H1 (cell line): Measurements from ENCODE around the gene CD180. TPM values are rescaled to one million over a fixed set of nuclear protein-coding genes. Genes with fewer than 3 reads are reported as not detected.

Experiments
- CTCF ChIA-PET: fragments of 300-600 bp; sonication (Branson Sonifier 250); formaldehyde crosslinking; loops from one replicate; lab custom pipeline; 2021; ENCODE audit not compliant: partially characterized antibody; lab: Charles Lee
- POLR2A ChIA-PET: fragments of 300-600 bp; sonication (Branson Sonifier 250); formaldehyde crosslinking; loops from one replicate; lab custom pipeline; 2021; ENCODE audit warnings: inconsistent platforms; ENCODE audit not compliant: partially characterized antibody; lab: Charles Lee
- DNase-seq, 2 experiments: peaks; one replicate each; pipeline versions ENCODE4 v3.0.0 to v3.0.0-alpha.2; 2010 to 2022; ENCODE audit warnings: low spot score in 2 of 2, low read depth in 1 of 2, mixed read lengths in 1 of 2
- FAIRE-seq: peaks from 2 replicates; lab custom pipeline; 2011; peaks lifted over from hg19 to GRCh38; lab: Jason Lieb, UNC
- H2AFZ ChIP-seq: 2 replicates; pipeline ENCODE4 v1.8.1; 2012; ENCODE audit warnings: low read length, inconsistent platforms
- H2AK5ac ChIP-seq: 2 replicates; pipeline ENCODE4 v1.6.1; 2013; ENCODE audit warnings: low read depth, low read length
- H2BK120ac ChIP-seq: replicated peaks from 2 replicates; pipeline ENCODE3; 2013; ENCODE audit warnings: low read depth, low read length, inconsistent platforms
- H2BK12ac ChIP-seq: 2 replicates; pipeline ENCODE4 v1.6.1; 2013; ENCODE audit warnings: low read depth, low read length
- H2BK15ac ChIP-seq: 2 replicates; pipeline ENCODE4 v1.6.1; 2013; ENCODE audit warnings: low read length
- H2BK20ac ChIP-seq: 2 replicates; pipeline ENCODE4 v1.6.1; 2013; ENCODE audit warnings: low read length
- H2BK5ac ChIP-seq: 2 replicates; pipeline ENCODE4 v1.6.1; 2013; ENCODE audit warnings: low read depth, low read length
- H3K14ac ChIP-seq: 2 replicates; pipeline ENCODE4 v1.6.1; 2013; ENCODE audit warnings: inconsistent platforms; ENCODE audit not compliant: insufficient read length
- H3K18ac ChIP-seq: 2 replicates; pipeline ENCODE4 v1.6.1; 2013; ENCODE audit warnings: low read length; ENCODE audit errors: extremely low read depth
- H3K23ac ChIP-seq: 2 replicates; pipeline ENCODE4 v1.6.1; 2013; ENCODE audit warnings: inconsistent platforms; ENCODE audit not compliant: insufficient read length
- H3K23me2 ChIP-seq: 2 replicates; pipeline ENCODE4 v1.6.1; 2013; ENCODE audit warnings: low read depth, low read length
- H3K27ac ChIP-seq: 2 replicates; pipeline ENCODE4 v1.6.1; 2011; ENCODE audit warnings: low read depth, low read length, inconsistent platforms
- H3K27me3 ChIP-seq, 4 experiments: replicated peaks in 1 of 4; 1 replicate in 1 of 4; 2 replicates in 3 of 4; pipeline versions ENCODE4 v1.6.1 to v1.8.1; 2011 to 2013; ENCODE audit warnings: low read length in 3 of 4, mild to moderate bottlenecking in 3 of 4, inconsistent platforms in 2 of 4, mixed read lengths in 2 of 4, moderate library complexity in 1 of 4; ENCODE audit not compliant: control insufficient read depth in 3 of 4, insufficient read depth in 3 of 4; ENCODE audit errors: extremely low read depth in 1 of 4
- H3K36me3 ChIP-seq, 4 experiments: 2 replicates each; pipeline versions ENCODE4 v1.6.1 to v1.8.1; 2011 to 2013; ENCODE audit warnings: mild to moderate bottlenecking in 4 of 4, low read length in 3 of 4, moderate library complexity in 2 of 4, control low read depth in 1 of 4, inconsistent platforms in 1 of 4; ENCODE audit not compliant: insufficient read depth in 4 of 4, control insufficient read depth in 2 of 4
- H3K4ac ChIP-seq: replicated peaks from 2 replicates; pipeline ENCODE3; 2013; ENCODE audit warnings: low read length, low read depth, mixed read lengths, inconsistent platforms; ENCODE audit not compliant: insufficient read length
- H3K4me1 ChIP-seq, 4 experiments: replicated peaks in 1 of 4; 1 replicate in 1 of 4; 2 replicates in 3 of 4; pipeline versions ENCODE4 v1.6.1 to v1.8.1; 2011 to 2013; ENCODE audit warnings: low read length in 3 of 4, inconsistent platforms in 2 of 4, mixed read lengths in 1 of 4; ENCODE audit not compliant: insufficient read depth in 4 of 4, control insufficient read depth in 3 of 4
- H3K4me2 ChIP-seq, 2 experiments: 2 replicates each; pipeline versions ENCODE4 v1.6.1 to v1.8.1; 2011 to 2013; ENCODE audit warnings: low read depth in 2 of 2, low read length in 2 of 2, control low read depth in 1 of 2, inconsistent platforms in 1 of 2, mild to moderate bottlenecking in 1 of 2; ENCODE audit not compliant: insufficient read depth in 1 of 2
- H3K4me3 ChIP-seq, 4 experiments: fragments of 200-600, 300-600 bp in 1 of 4; sonication (generic), shearing (Covaris generic), sonication (Bioruptor Twin) in 1 of 4; 2 replicates each; pipeline versions ENCODE4 v1.5.1 to v1.8.1; 2011 to 2016; ENCODE audit warnings: low read length in 4 of 4, low read depth in 3 of 4, control low read depth in 2 of 4, inconsistent platforms in 2 of 4, mild to moderate bottlenecking in 2 of 4, mixed read lengths in 1 of 4, moderate library complexity in 1 of 4; ENCODE audit not compliant: insufficient read depth in 2 of 4; ENCODE audit errors: extremely low read depth in 1 of 4
- H3K56ac ChIP-seq: replicated peaks from 2 replicates; pipeline ENCODE3; 2013; ENCODE audit warnings: low read depth, mild to moderate bottlenecking, mixed read lengths, low read length, inconsistent platforms; ENCODE audit not compliant: insufficient read length
- H3K79me1 ChIP-seq: 2 replicates; pipeline ENCODE4 v1.6.1; 2013; ENCODE audit warnings: low read depth, low read length, control low read depth
- H3K79me2 ChIP-seq, 2 experiments: 2 replicates each; pipeline versions ENCODE4 v1.6.1 to v1.8.1; 2012 to 2013; ENCODE audit warnings: low read length in 2 of 2, mild to moderate bottlenecking in 2 of 2, inconsistent platforms in 1 of 2; ENCODE audit not compliant: insufficient read depth in 2 of 2, control insufficient read depth in 1 of 2
- H3K9ac ChIP-seq, 4 experiments: replicated peaks in 1 of 4; 1 replicate in 1 of 4; 2 replicates in 3 of 4; pipeline versions ENCODE4 v1.6.1 to v1.8.1; 2011 to 2013; ENCODE audit warnings: low read depth in 3 of 4, low read length in 3 of 4, control low read depth in 2 of 4, mild to moderate bottlenecking in 2 of 4, moderate library complexity in 2 of 4, inconsistent platforms in 1 of 4; ENCODE audit errors: extremely low read depth in 1 of 4
- H3K9me3 ChIP-seq, 2 experiments: 2 replicates each; pipeline versions ENCODE4 v1.6.1 to v1.8.1; 2012 to 2013; ENCODE audit warnings: mild to moderate bottlenecking in 2 of 2, moderate library complexity in 2 of 2, control low read depth in 1 of 2, inconsistent platforms in 1 of 2, low read depth in 1 of 2, low read length in 1 of 2, mixed read lengths in 1 of 2; ENCODE audit not compliant: insufficient read depth in 2 of 2
- H4K20me1 ChIP-seq, 2 experiments: replicated peaks in 1 of 2; 2 replicates each; pipeline versions ENCODE3 to v1.8.1; 2011 to 2013; ENCODE audit warnings: inconsistent platforms in 2 of 2, low read length in 2 of 2, mild to moderate bottlenecking in 1 of 2; ENCODE audit not compliant: insufficient read depth in 2 of 2, control insufficient read depth in 1 of 2
- H4K5ac ChIP-seq: 2 replicates; pipeline ENCODE4 v1.6.1; 2013; ENCODE audit warnings: low read length, low read depth, mixed read lengths, inconsistent platforms; ENCODE audit not compliant: insufficient read length
- H4K8ac ChIP-seq: 2 replicates; pipeline ENCODE4 v1.8.0; 2013; ENCODE audit warnings: mild to moderate bottlenecking, moderate library complexity, low read length, inconsistent platforms; ENCODE audit not compliant: insufficient read depth; ENCODE audit errors: extremely low read depth
- H4K91ac ChIP-seq: replicated peaks from 2 replicates; pipeline ENCODE3; 2013; ENCODE audit warnings: low read length, mixed read lengths, inconsistent platforms; ENCODE audit not compliant: insufficient read length
- BACH1 ChIP-seq: IDR thresholded peaks from 2 replicates; pipeline ENCODE4 v1.6.1; 2012; ENCODE audit warnings: low read length, improper control_type of control experiment
- CBX5 ChIP-seq: fragments of 300-800, 300-1000 bp; sonication (generic); IDR thresholded peaks from 2 replicates; pipeline ENCODE4 v1.7.1; 2016; ENCODE audit warnings: antibody characterized with exemption, low read length, low read depth
- EP300 ChIP-seq, 2 experiments: IDR thresholded peaks; 1 replicate in 1 of 2; 2 replicates in 1 of 2; pipeline ENCODE4 v1.6.1; 2011 to 2012; ENCODE audit warnings: low read depth in 2 of 2, low read length in 2 of 2, mild to moderate bottlenecking in 2 of 2, borderline replicate concordance in 1 of 2, inconsistent platforms in 1 of 2, moderate library complexity in 1 of 2
- JUN ChIP-seq: IDR thresholded peaks from 2 replicates; pipeline ENCODE4 v1.6.1; 2011; ENCODE audit warnings: low read depth, mild to moderate bottlenecking, improper control_type of control experiment, low read length
- RNF2 ChIP-seq: fragments of 200-900, 300-1000 bp; sonication (generic); IDR thresholded peaks from 2 replicates; pipeline ENCODE4 v1.7.1; 2016; ENCODE audit warnings: borderline replicate concordance, low read depth, mild to moderate bottlenecking, antibody characterized with exemption, low read length; ENCODE audit not compliant: poor library complexity, severe bottlenecking; ENCODE audit errors: missing control alignments
- SIRT6 ChIP-seq: IDR thresholded peaks from one replicate; pipeline ENCODE4 v1.7.1; 2012; ENCODE audit warnings: low read length, inconsistent platforms
- SIX5 ChIP-seq: IDR thresholded peaks from 2 replicates; pipeline ENCODE4 v1.6.1; 2011; ENCODE audit warnings: mild to moderate bottlenecking, low read depth, low read length
- SP1 ChIP-seq: IDR thresholded peaks from 2 replicates; pipeline ENCODE4 v1.6.1; 2011; ENCODE audit warnings: low read depth, low read length
- SP4 ChIP-seq: IDR thresholded peaks from 2 replicates; pipeline ENCODE4 v1.6.1; 2012; ENCODE audit warnings: low read length, inconsistent platforms
- SUZ12 ChIP-seq: fragments of 200-600 bp; sonication (generic); IDR thresholded peaks from 2 replicates; pipeline ENCODE4 v1.6.1; 2012; ENCODE audit warnings: mild to moderate bottlenecking, inconsistent platforms, low read length, moderate library complexity, mixed read lengths
- TAF1 ChIP-seq: IDR thresholded peaks from 2 replicates; pipeline ENCODE4 v1.6.1; 2011; ENCODE audit warnings: mild to moderate bottlenecking, low read depth, low read length
- TAF7 ChIP-seq: optimal IDR thresholded peaks from 2 replicates; pipeline ENCODE3; 2011; ENCODE audit warnings: low read depth, mild to moderate bottlenecking, inconsistent platforms, low read length, moderate library complexity, borderline replicate concordance
- polyA plus RNA-seq, 7 experiments: library from polyadenylated mRNA; depleted of rRNA in 3 of 7; stranded (reverse) in 5 of 7; unstranded in 2 of 7; fragments of >200 nt in 5 of 7; fragments of 200-250 nt in 2 of 7; gene quantifications; 1 replicate in 5 of 7; 2 replicates in 1 of 7; 4 replicates in 1 of 7; pipeline versions ENCODE4 v1.2.1 to v1.2.3, GENCODE V29; 2011 to 2013; ENCODE audit warnings: missing spikeins in 2 of 7, mixed read lengths in 2 of 7
- total RNA-seq: library from RNA; stranded (reverse); fragmentation: NEBNext Ultra II Directional; extraction: Animal tissue kit (Norgen Biotek cat#: 25700); gene quantifications from 2 replicates; pipeline ENCODE4 v1.2.1, GENCODE V29; 2021
- TF ChIP-seq, protein P1 (sequence below): IDR thresholded peaks from 2 replicates; pipeline ENCODE4 v1.6.1; 2012; ENCODE audit warnings: inconsistent platforms
- TF ChIP-seq, protein P2 (sequence below): IDR thresholded peaks from 2 replicates; pipeline ENCODE4 v1.6.1; 2012; ENCODE audit warnings: low read length, inconsistent platforms

The CD180 gene
- total and polyA plus RNA-seq, 2 of the 8 experiments (the other 6 are each of a cell fraction or from before 2014, with no cell fraction given), result not detected

DNA sequence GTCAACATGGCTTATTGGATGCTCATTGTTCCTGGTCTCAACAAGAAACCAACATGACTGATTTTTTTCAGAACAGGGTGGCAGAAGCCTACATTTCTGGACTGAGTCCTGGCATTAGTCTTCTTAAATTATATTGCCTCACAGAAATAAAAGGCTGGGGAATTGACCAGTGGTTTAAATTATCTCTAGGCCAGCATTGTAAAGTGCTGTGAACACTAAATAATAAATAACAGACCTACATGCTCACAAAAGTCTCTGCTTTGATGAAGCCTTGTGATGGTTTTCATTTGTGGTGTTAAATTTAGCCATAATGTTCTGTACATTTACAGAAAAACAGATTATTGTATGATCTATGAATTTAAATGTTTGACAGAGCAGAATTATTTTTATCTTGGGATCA, 44.7 kb upstream of the CD180 start:
- Histone ChIP-seq H3K27ac (no peak overlapping the region), H3K79me1 (no peaks in the 10 kb centered on the region), H2BK15ac (no peak overlapping the region), H3K14ac (no peak overlapping the region), H3K9ac (no peak overlapping the region), H4K91ac (no peak overlapping the region), H2AK5ac (no peak overlapping the region), H3K4me1 (peaks cover 0 to 4% (median 1%) of the 10 kb centered on the region in 4 experiments; a peak in 2 of 7 replicates), H4K5ac (no peak overlapping the region), H3K23me2 (no peaks in the 10 kb centered on the region), H3K4ac (no peak overlapping the region), H4K8ac (no peak overlapping the region), H2BK5ac (no peak overlapping the region), H3K79me2 (no peaks in the 10 kb centered on the region), H2BK120ac (no peak overlapping the region), H2BK20ac (no peak overlapping the region), H3K9me3 (no peaks in the 10 kb centered on the region), H3K56ac (no peak overlapping the region), H3K36me3 (no peaks in the 10 kb centered on the region), H2AFZ (no peak overlapping the region), H3K23ac (no peak overlapping the region), H2BK12ac (no peak overlapping the region), H3K18ac (no peak overlapping the region), H3K4me2 (no peak overlapping the region), H3K27me3 (no peaks in the 10 kb centered on the region), H3K4me3 (no peak overlapping the region), H4K20me1 (no peaks in the 10 kb centered on the region)
- POLR2A ChIA-PET, result no interaction called here
- DNase-seq, result no peak
- no peak for FAIRE-seq
- CTCF ChIA-PET, result no interaction called here
- TF ChIP-seq SP4 (no peak), SIRT6 (no peak), TAF1 (no peak), EP300 (IDR thresholded peaks at IDR 0.05; ENCODE audit: borderline replicate concordance in 1 of 2, low read depth in 2 of 2, low read length in 2 of 2) (no peak), JUN (no peak), RNF2 (no peak), SP1 (no peak), SUZ12 (no peak), TAF7 (no peak), SIX5 (no peak), BACH1 (no peak), CBX5 (no peak)
- TF ChIP-seq, protein P1, sequence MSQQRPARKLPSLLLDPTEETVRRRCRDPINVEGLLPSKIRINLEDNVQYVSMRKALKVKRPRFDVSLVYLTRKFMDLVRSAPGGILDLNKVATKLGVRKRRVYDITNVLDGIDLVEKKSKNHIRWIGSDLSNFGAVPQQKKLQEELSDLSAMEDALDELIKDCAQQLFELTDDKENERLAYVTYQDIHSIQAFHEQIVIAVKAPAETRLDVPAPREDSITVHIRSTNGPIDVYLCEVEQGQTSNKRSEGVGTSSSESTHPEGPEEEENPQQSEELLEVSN, result no peak
- TF ChIP-seq, protein P2, sequence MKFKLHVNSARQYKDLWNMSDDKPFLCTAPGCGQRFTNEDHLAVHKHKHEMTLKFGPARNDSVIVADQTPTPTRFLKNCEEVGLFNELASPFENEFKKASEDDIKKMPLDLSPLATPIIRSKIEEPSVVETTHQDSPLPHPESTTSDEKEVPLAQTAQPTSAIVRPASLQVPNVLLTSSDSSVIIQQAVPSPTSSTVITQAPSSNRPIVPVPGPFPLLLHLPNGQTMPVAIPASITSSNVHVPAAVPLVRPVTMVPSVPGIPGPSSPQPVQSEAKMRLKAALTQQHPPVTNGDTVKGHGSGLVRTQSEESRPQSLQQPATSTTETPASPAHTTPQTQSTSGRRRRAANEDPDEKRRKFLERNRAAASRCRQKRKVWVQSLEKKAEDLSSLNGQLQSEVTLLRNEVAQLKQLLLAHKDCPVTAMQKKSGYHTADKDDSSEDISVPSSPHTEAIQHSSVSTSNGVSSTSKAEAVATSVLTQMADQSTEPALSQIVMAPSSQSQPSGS, result no peak
